ENCODE measurements around the gene AMH. TPM values are rescaled to one million over a fixed set of nuclear protein-coding genes. Genes with fewer than 3 reads are reported as not detected.

Gene AMH
- total RNA-seq, 1 donor from 2014 or later, result 0.86 TPM

- DNase-seq (ENCODE audit: low read depth, low spot score), result no peak
These were observed 37.4 kb downstream of the AMH start for GRCh38 chr19:2286402-2287140.

GRCh38 chr19:2287585-2288337, 38.6 kb downstream of the AMH start:
- DNase-seq (ENCODE audit: low read depth, low spot score), result no peak

GRCh38 chr19:2288338-2288817, 39.3 kb downstream of the AMH start:
- DNase-seq (ENCODE audit: low read depth, low spot score), result no peak

- DNase-seq (ENCODE audit: low read depth, low spot score), result no peak
These were observed 39.9 kb downstream of the AMH start for GRCh38 chr19:2288818-2289713.

GRCh38 chr19:2289714-2290435, 40.8 kb downstream of the AMH start:
- no peak for DNase-seq (ENCODE audit: low read depth, low spot score)

- DNase-seq (ENCODE audit: low read depth, low spot score), result no peak
These were observed 41.5 kb downstream of the AMH start for GRCh38 chr19:2290441-2291184.

- no peak for DNase-seq (ENCODE audit: low read depth, low spot score)
These were observed 42.1 kb downstream of the AMH start for GRCh38 chr19:2291185-2291751.

- DNase-seq (ENCODE audit: low read depth, low spot score), result no peak
These were observed 45.7 kb downstream of the AMH start for GRCh38 chr19:2294687-2295335.

- DNase-seq (ENCODE audit: low read depth, low spot score), result no peak
These were observed 47.0 kb downstream of the AMH start for GRCh38 chr19:2296141-2296540.

GRCh38 chr19:2300533-2300932, 51.4 kb downstream of the AMH start:
- DNase-seq (ENCODE audit: low read depth, low spot score), result no peak

Other genes starting within 250 kb of the AMH start
- gene BTBD2, start 233.6 kb upstream of the AMH start, total RNA-seq, result 52.9 and 61.7 TPM in 2 replicates
- 85.2 and 170 TPM in 2 replicates for gene MKNK2, start 198.1 kb upstream of the AMH start, total RNA-seq
- gene MOB3A, start 153.0 kb upstream of the AMH start, total RNA-seq, result 18.7 and 25.5 TPM in 2 replicates
- 0.46 and 0.74 TPM in 2 replicates for gene IZUMO4, start 152.4 kb upstream of the AMH start, total RNA-seq
- gene AP3D1, start 97.8 kb upstream of the AMH start, total RNA-seq, result 90.9 and 100 TPM in 2 replicates
- gene DOT1L, start 85.4 kb upstream of the AMH start, total RNA-seq, result 4.7 and 5.4 TPM in 2 replicates
- 55.3 and 63.0 TPM in 2 replicates for gene PLEKHJ1, start 13.0 kb upstream of the AMH start, total RNA-seq
- 45.0 and 50.4 TPM in 2 replicates for gene SF3A2, start 12.5 kb upstream of the AMH start, total RNA-seq
- 0.07 and 0.39 TPM in 2 replicates for gene JSRP1, start 7.1 kb downstream of the AMH start, total RNA-seq
- gene PEAK3, start 32.9 kb downstream of the AMH start, total RNA-seq, result not detected in 2 replicates
- not detected in 2 replicates for gene LINGO3, start 58.8 kb downstream of the AMH start, total RNA-seq
- 112 and 144 TPM in 2 replicates for gene LSM7, start 79.3 kb downstream of the AMH start, total RNA-seq
- gene SPPL2B, start 79.4 kb downstream of the AMH start, total RNA-seq, result 20.0 and 22.5 TPM in 2 replicates
- not detected in 2 replicates for gene TMPRSS9, start 110.9 kb downstream of the AMH start, total RNA-seq
- gene TIMM13, start 178.3 kb downstream of the AMH start, total RNA-seq, result 59.5 and 60.3 TPM in 2 replicates
- 128 and 224 TPM in 2 replicates for gene LMNB2, start 207.6 kb downstream of the AMH start, total RNA-seq
- 28.4 and 75.6 TPM in 2 replicates for gene GADD45B, start 226.8 kb downstream of the AMH start, total RNA-seq

All from pulmonary artery endothelial cell (primary cell).